IMR-90 (cell line): ENCODE results near the gene DIO1. TPM values are rescaled to one million over a fixed set of nuclear protein-coding genes. Genes with fewer than 3 reads are reported as not detected.

ENCODE experiments used
- ATAC-seq: fragments of 200-7000 bp; cut with Tn5 transposase; 2 replicates; pipeline ENCODE4 v1.9.1; 2020; ENCODE audit warnings: low read depth, mild to moderate bottlenecking, moderate library complexity
- BruUV-seq: library from RNA; stranded (reverse); fragments of 400-500 nt; replicated peaks from 2 replicates; lab custom pipeline; 2021; lab: Mats Ljungman, UMichigan
- CTCF ChIA-PET: fragments of 300-600 bp; formaldehyde crosslinking; extraction: SDS; loops from one replicate; lab custom pipeline; 2021; ENCODE audit warnings: antibody characterized with exemption; lab: Yijun Ruan, JAX
- POLR2A ChIA-PET: fragments of 300-600 bp; sonication (Branson Sonifier 250); formaldehyde crosslinking; loops from one replicate; lab custom pipeline; 2022; ENCODE audit warnings: antibody characterized with exemption; ENCODE audit not compliant: unreplicated experiment; lab: Charles Lee
- DNase-seq: peaks from one replicate; pipeline ENCODE4 v3.0.0; 2013
- H2AFZ ChIP-seq: replicated peaks from 2 replicates; pipeline ENCODE3; 2013; ENCODE audit warnings: low read length, mild to moderate bottlenecking; ENCODE audit not compliant: poor library complexity
- H2AK5ac ChIP-seq: 2 replicates; pipeline ENCODE4 v1.6.1; 2013; ENCODE audit warnings: low read depth, low read length, inconsistent platforms
- H2AK9ac ChIP-seq: replicated peaks from 2 replicates; pipeline ENCODE3; 2013; ENCODE audit warnings: mild to moderate bottlenecking, low read depth, low read length, moderate library complexity; ENCODE audit not compliant: poor library complexity
- H2BK120ac ChIP-seq: 2 replicates; pipeline ENCODE4 v1.6.1; 2013; ENCODE audit warnings: low read depth, low read length, inconsistent platforms
- H2BK15ac ChIP-seq: 3 replicates; pipeline ENCODE4 v1.6.1; 2013; ENCODE audit warnings: low read depth, low read length, inconsistent platforms
- H2BK20ac ChIP-seq: 2 replicates; pipeline ENCODE4 v1.6.1; 2013; ENCODE audit warnings: low read depth, mild to moderate bottlenecking, inconsistent platforms, low read length, moderate library complexity
- H2BK5ac ChIP-seq: 2 replicates; pipeline ENCODE4 v1.6.1; 2013; ENCODE audit warnings: mild to moderate bottlenecking, low read depth, low read length, inconsistent platforms; ENCODE audit not compliant: poor library complexity, severe bottlenecking
- H3K14ac ChIP-seq: replicated peaks from 2 replicates; pipeline ENCODE4 v1.6.1; 2013; ENCODE audit warnings: low read depth, low read length, inconsistent platforms
- H3K18ac ChIP-seq: 2 replicates; pipeline ENCODE4 v1.6.1; 2013; ENCODE audit warnings: low read depth, low read length, control low read depth
- H3K23ac ChIP-seq: 2 replicates; pipeline ENCODE4 v1.6.1; 2013; ENCODE audit warnings: low read depth, low read length, inconsistent platforms
- H3K27ac ChIP-seq: 2 replicates; pipeline ENCODE4 v1.5.1; 2013; ENCODE audit warnings: mild to moderate bottlenecking, control low read depth, low read length; ENCODE audit not compliant: insufficient read depth
- H3K27me3 ChIP-seq: 2 replicates; pipeline ENCODE4 v1.6.1; 2013; ENCODE audit warnings: low read length; ENCODE audit not compliant: control insufficient read depth, insufficient read depth
- H3K36me3 ChIP-seq: 2 replicates; pipeline ENCODE4 v1.6.1; 2013; ENCODE audit warnings: low read length, mixed read lengths; ENCODE audit not compliant: control insufficient read depth, insufficient read depth
- H3K4ac ChIP-seq: 2 replicates; pipeline ENCODE4 v1.6.1; 2013; ENCODE audit warnings: low read depth, low read length, inconsistent platforms
- H3K4me1 ChIP-seq: 2 replicates; pipeline ENCODE4 v1.6.1; 2013; ENCODE audit warnings: low read length, mixed read lengths; ENCODE audit not compliant: control insufficient read depth, insufficient read depth
- H3K4me2 ChIP-seq: 2 replicates; pipeline ENCODE4 v1.6.1; 2013; ENCODE audit warnings: low read depth, mild to moderate bottlenecking, control low read depth, low read length, moderate library complexity
- H3K4me3 ChIP-seq: 2 replicates; pipeline ENCODE4 v1.5.1; 2013; ENCODE audit warnings: low read depth, mild to moderate bottlenecking, control low read depth, low read length, moderate library complexity; ENCODE audit not compliant: insufficient read depth
- H3K56ac ChIP-seq: 2 replicates; pipeline ENCODE4 v1.6.1; 2013; ENCODE audit warnings: low read length, inconsistent platforms; ENCODE audit not compliant: insufficient read depth; ENCODE audit errors: extremely low read depth
- H3K79me1 ChIP-seq, 2 experiments: 2 replicates each; pipeline ENCODE4 v1.6.1; 2013; ENCODE audit warnings: low read length in 2 of 2, inconsistent platforms in 1 of 2, low read depth in 1 of 2
- H3K9ac ChIP-seq: 2 replicates; pipeline ENCODE4 v1.6.1; 2013; ENCODE audit warnings: low read depth, low read length, control low read depth
- H3K9me1 ChIP-seq: 2 replicates; pipeline ENCODE4 v1.6.1; 2013; ENCODE audit warnings: low read length, inconsistent platforms; ENCODE audit not compliant: insufficient read depth
- H3K9me3 ChIP-seq: 2 replicates; pipeline ENCODE4 v1.6.1; 2013; ENCODE audit warnings: low read length; ENCODE audit not compliant: control insufficient read depth, insufficient read depth
- H4K20me1 ChIP-seq: 2 replicates; pipeline ENCODE4 v1.6.1; 2013; ENCODE audit warnings: low read length, inconsistent platforms; ENCODE audit not compliant: insufficient read depth
- H4K5ac ChIP-seq: 2 replicates; pipeline ENCODE4 v1.6.1; 2013; ENCODE audit warnings: mild to moderate bottlenecking, low read depth, low read length, control low read depth
- H4K8ac ChIP-seq, 2 experiments: 2 replicates each; pipeline ENCODE4 v1.6.1; 2013; ENCODE audit warnings: low read depth in 2 of 2, low read length in 2 of 2, control low read depth in 1 of 2, inconsistent platforms in 1 of 2
- H4K91ac ChIP-seq: 2 replicates; pipeline ENCODE4 v1.6.1; 2013; ENCODE audit warnings: low read depth, low read length, inconsistent platforms; ENCODE audit not compliant: insufficient read depth
- CEBPB ChIP-seq: IDR thresholded peaks from 2 replicates; pipeline ENCODE4 v1.6.1; 2012; ENCODE audit warnings: low read depth, low read length, improper control_type of control experiment
- ELK1 ChIP-seq: fragments of 150-350 bp; IDR thresholded peaks from 2 replicates; pipeline ENCODE4 v1.6.1; 2016; ENCODE audit warnings: low read depth, mild to moderate bottlenecking, low read length, moderate library complexity, borderline replicate concordance
- MXI1 ChIP-seq: IDR thresholded peaks from 2 replicates; pipeline ENCODE4 v1.6.1; 2012; ENCODE audit warnings: low read depth, mild to moderate bottlenecking, low read length, moderate library complexity, borderline replicate concordance
- RFX5 ChIP-seq: IDR thresholded peaks from 2 replicates; pipeline ENCODE4 v1.8.0; 2012; ENCODE audit warnings: low read depth, mild to moderate bottlenecking, low read length, moderate library complexity
- SMC3 ChIP-seq: fragments of 150-350 bp; IDR thresholded peaks from 2 replicates; pipeline ENCODE4 v1.6.1; 2016; ENCODE audit warnings: low read depth, mild to moderate bottlenecking, antibody characterized with exemption, low read length, moderate library complexity
- WGBS, 2 experiments: methylation state at CpG; one replicate each; pipeline versions ENCODE4 v1.1.5 to v1.1.7; 2013; ENCODE audit warnings: missing lambda C conversion rate in 2 of 2; ENCODE audit not compliant: insufficient read length in 1 of 2; ENCODE audit errors: extremely low coverage in 2 of 2; 5-methylcytosine and 5-hydroxymethylcytosine counted together
- dilution Hi-C: fragments of 300-500 bp; cut with HindIII; formaldehyde crosslinking; loops from one replicate; pipeline ENCODE4 v1.14.3; 2018; ENCODE audit warnings: low sequenced_read_pairs; ENCODE audit not compliant: unreplicated experiment
- in situ Hi-C: fragments of 300-500 bp; cut with MboI; formaldehyde crosslinking; loops from 3 replicates; pipeline ENCODE4 v1.14.3; 2019; ENCODE audit warnings: low sequenced_read_pairs, inconsistent platforms, mixed read lengths
- intact Hi-C: fragments of 100-400 bp; cut with micrococcal nuclease; formaldehyde crosslinking; loops from 2 replicates; pipeline ENCODE4 v1.10.0; 2022
- polyA plus RNA-seq, 3 experiments: library from polyadenylated mRNA; depleted of rRNA; stranded (reverse); fragments of >200 nt; gene quantifications; 2 replicates each; pipeline ENCODE4 v1.2.3, GENCODE V29; 2012; ENCODE audit warnings: low replicate concordance in 1 of 3
- total RNA-seq: library from RNA; depleted of rRNA; stranded (reverse); fragments of >200 nt; gene quantifications from 2 replicates; pipeline ENCODE4 v1.2.3, GENCODE V29; 2012
- TF ChIP-seq, protein P1 (sequence below): fragments of 150-350 bp; IDR thresholded peaks from 2 replicates; pipeline ENCODE4 v1.6.1; 2017; ENCODE audit warnings: mild to moderate bottlenecking, antibody characterized with exemption, low read length, low read depth
- TF ChIP-seq, protein P2 (sequence below): conservative IDR thresholded peaks from 2 replicates; pipeline ENCODE4 v1.5.1; 2012; ENCODE audit warnings: mild to moderate bottlenecking, low read depth, low read length, improper control_type of control experiment

The DIO1 gene
- total and polyA plus RNA-seq, 2 of the 4 experiments (the other 2 are of a cell fraction): not detected

DNA sequence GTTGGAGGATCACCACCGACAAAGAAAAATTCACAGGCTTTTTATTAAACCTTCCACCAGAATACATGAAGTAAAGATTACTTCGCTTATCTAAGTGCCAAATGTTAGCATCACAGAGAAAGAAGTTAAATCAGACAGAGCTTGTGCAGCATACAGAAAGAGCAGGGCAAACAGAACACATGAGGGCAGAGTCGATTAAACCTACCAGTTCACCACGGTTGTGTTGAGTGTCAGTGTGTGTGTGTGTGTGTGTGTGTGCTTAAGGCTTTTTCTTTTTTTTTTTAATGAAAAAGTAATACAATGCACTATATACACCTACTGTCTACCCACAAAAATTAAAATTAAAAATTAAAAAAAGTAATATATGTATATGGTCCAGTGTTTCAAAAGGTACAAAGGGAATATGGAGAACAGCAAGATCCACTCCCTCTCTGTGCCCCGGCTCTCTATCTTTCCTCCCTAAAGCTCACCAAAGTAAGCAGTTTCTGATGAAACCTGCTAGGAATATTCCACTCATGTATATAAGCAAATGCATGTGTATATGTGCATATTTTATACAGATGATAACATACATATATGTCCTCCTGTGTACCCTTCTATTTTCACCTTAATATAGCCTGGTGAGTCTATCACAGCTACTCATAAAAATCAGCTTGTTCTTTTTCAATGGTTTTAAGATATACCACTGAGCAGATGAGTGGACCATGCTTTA, 22.1 kb upstream of the DIO1 start:
- dilution Hi-C loops (no loop called here), intact Hi-C loops (no loop called here), in situ Hi-C loops (loop anchor here (25.0 kb wide), 4 partner anchors 190 to 915 kb away; partner anchors contain the start of genes CYB5RL, MRPL37, TCEANC2 and TMEM59)
- no peak overlapping the region for H3K18ac ChIP-seq
- H4K91ac ChIP-seq: no peak overlapping the region
- H3K4ac ChIP-seq: no peak overlapping the region
- no peak overlapping the region for H3K9ac ChIP-seq
- H2BK20ac ChIP-seq: no peak overlapping the region
- 0 out of 2 replicates have a peak, but pooled peaks cover 2% of the 10 kb centered on the region for H3K4me1 ChIP-seq
- no peak overlapping the region for H3K4me2 ChIP-seq
- H2BK120ac ChIP-seq: no peak overlapping the region
- H2BK15ac ChIP-seq: no peak overlapping the region
- ChIA-PET CTCF (interaction anchor here (1.3 kb wide), 1 partner anchor 78 kb away, joined by 3 read pairs; no protein-coding TSS in a partner anchor), POLR2A (interaction anchor here (0.6 kb wide), 1 partner anchor 16 kb away, joined by 3 read pairs; no protein-coding TSS in a partner anchor)
- no peaks in the 10 kb centered on the region for H4K20me1 ChIP-seq
- H3K9me1 ChIP-seq: no peaks in the 10 kb centered on the region
- no peaks in the 10 kb centered on the region for H3K9me3 ChIP-seq
- no peak overlapping the region for H2AFZ ChIP-seq
- H2AK9ac ChIP-seq: no peak overlapping the region
- H3K23ac ChIP-seq: no peak overlapping the region
- H4K5ac ChIP-seq: no peak overlapping the region
- peaks cover 13% of the 10 kb centered on the region for H3K36me3 ChIP-seq
- H4K8ac ChIP-seq: no peak overlapping the region
- no peak overlapping the region for H3K14ac ChIP-seq
- 60% methylated on average over 1 of the region's 5 CpGs; no CpG with 5 or more reads in 1 of the 2 experiments for WGBS, 2 experiments
- no TSS peak for BruUV-seq
- H2AK5ac ChIP-seq: no peak overlapping the region
- H2BK5ac ChIP-seq: no peak overlapping the region
- H3K27me3 ChIP-seq: no peaks in the 10 kb centered on the region
- H3K27ac ChIP-seq: no peak overlapping the region
- no peak overlapping the region for H3K4me3 ChIP-seq
- no peaks in the 10 kb centered on the region for H3K79me1 ChIP-seq
- H3K56ac ChIP-seq: no peak overlapping the region
- TF ChIP-seq CEBPB (no peak), ELK1 (no peak), RFX5 (no peak), MXI1 (no peak), SMC3 (no peak)
- TF ChIP-seq, protein P1, sequence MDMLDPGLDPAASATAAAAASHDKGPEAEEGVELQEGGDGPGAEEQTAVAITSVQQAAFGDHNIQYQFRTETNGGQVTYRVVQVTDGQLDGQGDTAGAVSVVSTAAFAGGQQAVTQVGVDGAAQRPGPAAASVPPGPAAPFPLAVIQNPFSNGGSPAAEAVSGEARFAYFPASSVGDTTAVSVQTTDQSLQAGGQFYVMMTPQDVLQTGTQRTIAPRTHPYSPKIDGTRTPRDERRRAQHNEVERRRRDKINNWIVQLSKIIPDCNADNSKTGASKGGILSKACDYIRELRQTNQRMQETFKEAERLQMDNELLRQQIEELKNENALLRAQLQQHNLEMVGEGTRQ: no peak
- TF ChIP-seq, protein P2, sequence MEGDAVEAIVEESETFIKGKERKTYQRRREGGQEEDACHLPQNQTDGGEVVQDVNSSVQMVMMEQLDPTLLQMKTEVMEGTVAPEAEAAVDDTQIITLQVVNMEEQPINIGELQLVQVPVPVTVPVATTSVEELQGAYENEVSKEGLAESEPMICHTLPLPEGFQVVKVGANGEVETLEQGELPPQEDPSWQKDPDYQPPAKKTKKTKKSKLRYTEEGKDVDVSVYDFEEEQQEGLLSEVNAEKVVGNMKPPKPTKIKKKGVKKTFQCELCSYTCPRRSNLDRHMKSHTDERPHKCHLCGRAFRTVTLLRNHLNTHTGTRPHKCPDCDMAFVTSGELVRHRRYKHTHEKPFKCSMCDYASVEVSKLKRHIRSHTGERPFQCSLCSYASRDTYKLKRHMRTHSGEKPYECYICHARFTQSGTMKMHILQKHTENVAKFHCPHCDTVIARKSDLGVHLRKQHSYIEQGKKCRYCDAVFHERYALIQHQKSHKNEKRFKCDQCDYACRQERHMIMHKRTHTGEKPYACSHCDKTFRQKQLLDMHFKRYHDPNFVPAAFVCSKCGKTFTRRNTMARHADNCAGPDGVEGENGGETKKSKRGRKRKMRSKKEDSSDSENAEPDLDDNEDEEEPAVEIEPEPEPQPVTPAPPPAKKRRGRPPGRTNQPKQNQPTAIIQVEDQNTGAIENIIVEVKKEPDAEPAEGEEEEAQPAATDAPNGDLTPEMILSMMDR: no peak
- DNase-seq (no peak), ATAC-seq (no peak)
